C1 segment of cervical spinal cord (tissue), 14 donors: ENCODE results near the gene DEFB119.
"Not testable (repeated sequence)": the region's sequence is repeated elsewhere in the genome, so short reads cannot be mapped to it uniquely, and the experiment has no call there.

Experiments used
- DNase-seq, 14 donors: peaks; one replicate each; lab custom pipeline; 2025; lab: John Stamatoyannopoulos, UW

The DEFB119 gene

GRCh38 chr20:31390490-31390889 lies at the start of gene DEFB119:
TSS of gene DEFB119 (minus strand) at chr20:31390590. CDS start at chr20:31390483, 107 bp downstream.
- DNase-seq = no peak

- no peak for DNase-seq
These were observed 40.3 kb upstream of the DEFB119 start for GRCh38 chr20:31430568-31431115.

GRCh38 chr20:31427576-31427975 lies 37.2 kb upstream of the DEFB119 start:
- not testable (repeated sequence) for DNase-seq

- DNase-seq = not testable (repeated sequence)
These were observed 36.6 kb upstream of the DEFB119 start for GRCh38 chr20:31426891-31427551.

- no peak for DNase-seq
These were observed 35.4 kb upstream of the DEFB119 start for GRCh38 chr20:31425797-31426196.

- DNase-seq = no peak
These were observed 27.9 kb upstream of the DEFB119 start for GRCh38 chr20:31418307-31418706.

GRCh38 chr20:31415653-31416052 lies 25.3 kb upstream of the DEFB119 start:
- no peak for DNase-seq

GRCh38 chr20:31414381-31414780 lies 24.0 kb upstream of the DEFB119 start:
- DNase-seq = no peak

GRCh38 chr20:31410011-31410410 lies 19.6 kb upstream of the DEFB119 start:
- no peak for DNase-seq

GRCh38 chr20:31406115-31406514 lies 15.7 kb upstream of the DEFB119 start, which contains the start of gene DEFB121:
TSS of gene DEFB121 (minus strand) at chr20:31406215. CDS start at chr20:31406152, 63 bp downstream.
- no peak for DNase-seq

GRCh38 chr20:31403886-31404285 lies 13.5 kb upstream of the DEFB119 start:
- no peak for DNase-seq

- DNase-seq = no peak
These were observed 4.5 kb upstream of the DEFB119 start for GRCh38 chr20:31394900-31395299.

GRCh38 chr20:31392836-31393235 lies 2.4 kb upstream of the DEFB119 start:
- DNase-seq = no peak

GRCh38 chr20:31374346-31374745 lies 16.0 kb downstream of the DEFB119 start:
- no peak for DNase-seq

- no peak for DNase-seq
These were observed 22.1 kb downstream of the DEFB119 start, which contains the start of gene DEFB118 for GRCh38 chr20:31368301-31368700. TSS of gene DEFB118 (plus strand) at chr20:31368601. CDS start at chr20:31368651, 50 bp downstream.

- not testable (repeated sequence) for DNase-seq
These were observed 26.1 kb downstream of the DEFB119 start for GRCh38 chr20:31364272-31364671.

GRCh38 chr20:31363295-31363694 lies 27.1 kb downstream of the DEFB119 start:
- DNase-seq = no peak

- no peak for DNase-seq
These were observed 34.4 kb downstream of the DEFB119 start for GRCh38 chr20:31355981-31356380.

GRCh38 chr20:31341470-31341869 lies 48.9 kb downstream of the DEFB119 start:
- no peak for DNase-seq

- DNase-seq = no peak
These were observed 59.5 kb downstream of the DEFB119 start for GRCh38 chr20:31330893-31331292.
